SU-DHL-6 (cell line): ENCODE results near the gene GATAD2A.

Experiments
- CTCF ChIP-seq: fragments of 200-600 bp; sonication (generic); IDR thresholded peaks from one replicate; pipeline ENCODE4 v1.5.1; 2017; ENCODE audit warnings: antibody characterized with exemption, mild to moderate bottlenecking, low read length, moderate library complexity; ENCODE audit not compliant: insufficient read depth, poor library complexity, severe bottlenecking
- EZH2phosphoT487 ChIP-seq: fragments of 200-600 bp; sonication (generic), shearing (Covaris generic); conservative IDR thresholded peaks from 2 replicates; pipeline ENCODE4 v1.6.1; 2018; ENCODE audit warnings: mild to moderate bottlenecking, antibody characterized with exemption, low read length, moderate library complexity, mixed read lengths

GRCh38 chr19:19421299-19421696 lies 15.8 kb downstream of the GATAD2A start:
- TF ChIP-seq CTCF (no peak), EZH2phosphoT487 (no peak)
